Left lung (tissue), 10 donors: Measurements from ENCODE around the gene RFTN1. TPM values are rescaled to one million over a fixed set of nuclear protein-coding genes. Genes with fewer than 3 reads are reported as not detected.

Experiments
- ATAC-seq: fragments of 200-7000 bp; cut with Tn5 transposase; one replicate; pipeline ENCODE4 v1.9.1; 2020; ENCODE audit warnings: moderate library complexity
- DNase-seq, 4 donors: peaks; one replicate each; pipeline ENCODE4 v3.0.0-alpha.2; 2013 to 2020
- H3K27ac ChIP-seq, 2 donors: fragments of 200-600 bp; sonication (generic) in 1 of 2; one replicate each; pipeline versions ENCODE4 v1.5.0 to v1.8.0; 2020 to 2021
- H3K27me3 ChIP-seq, 2 donors: fragments of 200-600 bp; sonication (generic) in 1 of 2; one replicate each; pipeline versions ENCODE4 v1.5.0 to v1.8.0; 2020 to 2021
- H3K36me3 ChIP-seq, 2 donors: fragments of 200-600 bp; sonication (generic) in 1 of 2; one replicate each; pipeline versions ENCODE4 v1.5.0 to v1.8.0; 2020 to 2021
- H3K4me1 ChIP-seq, 2 donors: fragments of 200-600 bp; one replicate each; pipeline ENCODE4 v1.8.0; 2021
- H3K4me3 ChIP-seq, 2 donors: fragments of 200-600 bp; sonication (generic) in 1 of 2; one replicate each; pipeline versions ENCODE4 v1.5.0 to v1.8.0; 2020 to 2021; ENCODE audit warnings: mild to moderate bottlenecking in 1 of 2
- H3K9me3 ChIP-seq, 2 donors: fragments of 200-600 bp; sonication (generic) in 1 of 2; one replicate each; pipeline versions ENCODE4 v1.5.0 to v1.8.0; 2020 to 2021
- CTCF ChIP-seq, 2 donors: fragments of 200-600 bp; sonication (generic) in 1 of 2; IDR thresholded peaks; one replicate each; pipeline versions ENCODE4 v1.5.0 to v1.8.0; 2021; ENCODE audit warnings: antibody characterized with exemption in 2 of 2
- intact Hi-C, 2 donors: fragments of 100-400 bp; cut with DNase I; formaldehyde crosslinking; loops; one replicate each; pipeline versions ENCODE4 v1.11.2 to v1.14.2; 2022
- polyA plus RNA-seq, 6 donors: library from polyadenylated mRNA; unstranded; fragments of 120-200 nt; gene quantifications; one replicate each; pipeline ENCODE4 v1.2.1, GENCODE V29; 2013; ENCODE audit not compliant: insufficient read length in 6 of 6
- total RNA-seq, 2 donors: library from RNA; stranded (reverse); fragmentation: NEBNext Ultra II Directional; extraction: Animal tissue kit (Norgen Biotek cat#: 25700); gene quantifications; one replicate each; pipeline ENCODE4 v1.2.1, GENCODE V29; 2021
- donor health status: DM: no; HTN: yes; CAD: no.
- donor health status: DM: no; HTN: no; CAD: no.

RFTN1 gene
- total and polyA plus RNA-seq, 8 donors: 47.2 to 85.1 (median 67.6) TPM

- Histone ChIP-seq H3K4me3 (no peak overlapping the region), H3K4me1 (peaks cover 0 to 4% of the 10 kb centered on the region in 2 donors), H3K36me3 (peaks cover 0 to 26% of the 10 kb centered on the region in 2 donors), H3K9me3 (no peaks in the 10 kb centered on the region), H3K27ac (no peak overlapping the region), H3K27me3 (no peaks in the 10 kb centered on the region)
- intact Hi-C loops: no loop called here
- TF ChIP-seq CTCF (IDR thresholded peaks at IDR 0.05): no peak
- DNase-seq (no peak), ATAC-seq (no peak)
Observed at GRCh38 chr3:16380421-16380820, 133.1 kb downstream of the RFTN1 start.

- peaks cover 0 to 30% of the 10 kb centered on the region in 2 donors for H3K36me3 ChIP-seq
- intact Hi-C loops: no loop called here
Observed at GRCh38 chr3:16379838-16380237, 133.7 kb downstream of the RFTN1 start.

DNA sequence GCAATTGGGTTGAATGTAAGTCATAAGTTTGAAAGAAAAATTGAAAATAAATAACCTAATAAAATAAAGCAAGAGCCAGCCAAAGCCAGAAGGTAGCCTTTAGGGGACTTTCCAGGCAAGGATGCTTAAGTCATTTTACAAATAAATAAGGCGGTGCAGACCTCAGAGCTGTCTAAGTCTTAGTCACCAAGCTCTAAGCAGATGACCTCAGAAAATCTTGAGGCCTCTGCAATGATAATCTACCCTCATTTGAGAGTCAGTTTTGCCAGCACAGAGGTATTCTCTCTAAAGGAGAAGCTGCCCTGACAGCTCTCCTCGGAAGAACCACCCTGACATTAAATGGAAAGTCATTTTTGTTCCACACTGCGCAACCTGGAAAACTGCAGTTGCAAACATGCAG, 134.6 kb downstream of the RFTN1 start:
- no peak overlapping the region for H3K4me3 ChIP-seq
- no peak for DNase-seq
- TF ChIP-seq CTCF (IDR thresholded peaks at IDR 0.05): no peak
- H3K27ac ChIP-seq: no peak overlapping the region
- peaks cover 0 to 30% of the 10 kb centered on the region in 2 donors for H3K36me3 ChIP-seq
- ATAC-seq: no peak
- no peaks in the 10 kb centered on the region for H3K27me3 ChIP-seq
- peaks cover 0 to 4% of the 10 kb centered on the region in 2 donors for H3K4me1 ChIP-seq
- no peaks in the 10 kb centered on the region for H3K9me3 ChIP-seq
- intact Hi-C loops: no loop called here

More at GRCh38 chr3:16379838-16380237, 133.7 kb downstream of the RFTN1 start:
- no peak for DNase-seq
- Histone ChIP-seq H3K4me1 (peaks cover 0 to 4% of the 10 kb centered on the region in 2 donors), H3K4me3 (no peak overlapping the region), H3K9me3 (no peaks in the 10 kb centered on the region), H3K27me3 (no peaks in the 10 kb centered on the region), H3K27ac (no peak overlapping the region)
- TF ChIP-seq CTCF (IDR thresholded peaks at IDR 0.05): no peak
- ATAC-seq: no peak

DNA sequence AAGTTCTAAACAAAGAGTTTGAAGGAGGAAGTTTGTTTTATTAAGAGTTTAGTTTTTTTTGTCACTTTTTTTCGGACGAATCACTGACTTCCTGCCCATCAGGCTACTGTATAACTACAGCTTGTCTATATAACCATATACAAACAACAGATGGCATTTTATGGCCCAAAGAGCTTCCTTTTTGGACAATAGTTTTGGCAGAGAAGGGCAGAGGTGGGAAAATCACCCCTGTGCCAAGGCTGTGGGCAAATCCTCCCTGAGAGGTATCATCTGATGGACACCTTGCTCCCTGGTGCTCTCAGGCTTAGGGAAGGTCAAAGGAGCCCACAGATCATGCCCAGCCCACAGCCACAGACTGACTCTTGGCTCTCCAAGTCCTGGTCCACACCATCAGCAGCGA, 135.1 kb downstream of the RFTN1 start:
- ATAC-seq (no peak), DNase-seq (no peak)
- H3K27ac ChIP-seq: no peak overlapping the region
- H3K4me1 ChIP-seq: peaks cover 0 to 4% of the 10 kb centered on the region in 2 donors
- TF ChIP-seq CTCF (IDR thresholded peaks at IDR 0.05): no peak
- peaks cover 0 to 30% of the 10 kb centered on the region in 2 donors for H3K36me3 ChIP-seq
- intact Hi-C loops: no loop called here
- no peak overlapping the region for H3K4me3 ChIP-seq
- no peaks in the 10 kb centered on the region for H3K27me3 ChIP-seq
- no peaks in the 10 kb centered on the region for H3K9me3 ChIP-seq

GRCh38 chr3:16377847-16378302, 135.6 kb downstream of the RFTN1 start:
- H3K27ac ChIP-seq: no peak overlapping the region
- peaks cover 0 to 7% of the 10 kb centered on the region in 2 donors for H3K4me1 ChIP-seq
- no peak for ATAC-seq
- H3K36me3 ChIP-seq: peaks cover 0 to 30% of the 10 kb centered on the region in 2 donors
- intact Hi-C loops: no loop called here
- DNase-seq: no peak
- H3K4me3 ChIP-seq: no peak overlapping the region
- no peaks in the 10 kb centered on the region for H3K9me3 ChIP-seq
- no peaks in the 10 kb centered on the region for H3K27me3 ChIP-seq
- no peak for TF ChIP-seq CTCF (IDR thresholded peaks at IDR 0.05)
